Measurements from ENCODE around the gene MEF2D.

MEF2D gene

DNA sequence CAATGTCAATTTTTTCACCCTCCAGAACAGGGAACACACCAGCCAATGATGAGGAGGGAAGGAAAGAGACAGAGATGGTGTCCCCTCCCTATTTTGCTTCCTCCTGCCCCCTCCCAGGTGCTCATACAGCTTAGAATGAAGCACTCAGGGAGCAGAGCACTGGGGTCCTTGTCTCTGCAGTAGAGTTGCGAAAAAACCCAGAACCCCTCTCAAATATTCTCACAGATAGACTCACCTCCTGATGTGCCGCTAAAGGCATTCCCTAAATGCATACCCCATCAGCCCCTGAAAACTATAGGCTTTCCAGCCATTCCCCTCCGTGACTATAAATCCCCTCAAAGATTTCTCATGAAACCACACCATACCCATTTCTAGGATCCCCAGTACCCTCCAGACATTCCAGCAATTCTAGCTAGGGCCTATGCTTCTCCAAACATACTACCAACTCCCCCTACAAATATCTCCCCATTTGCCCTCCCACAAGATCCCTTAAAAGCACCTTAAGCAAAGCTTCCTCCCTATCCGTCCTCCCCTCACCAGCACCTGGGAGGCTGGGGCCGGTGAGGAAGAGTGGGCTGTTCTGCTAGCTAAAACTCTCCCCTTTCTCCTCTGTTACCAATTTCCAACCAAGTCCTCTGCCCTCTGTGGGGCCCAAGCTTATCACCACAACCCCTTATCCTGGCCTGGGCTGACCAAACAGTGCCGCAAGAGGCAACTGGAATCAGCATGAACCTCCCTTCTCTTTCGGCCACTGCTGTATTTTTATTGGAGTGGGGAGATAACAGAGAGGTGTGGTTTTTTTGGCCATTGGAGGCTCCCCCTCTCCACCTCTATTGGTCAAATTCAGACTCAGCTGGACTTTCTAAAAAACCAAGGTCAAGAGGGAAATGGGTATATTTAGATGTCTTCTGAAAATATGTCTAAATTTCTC lies 76.9 kb downstream of the MEF2D start:
- DNase-seq: no peak

DNA sequence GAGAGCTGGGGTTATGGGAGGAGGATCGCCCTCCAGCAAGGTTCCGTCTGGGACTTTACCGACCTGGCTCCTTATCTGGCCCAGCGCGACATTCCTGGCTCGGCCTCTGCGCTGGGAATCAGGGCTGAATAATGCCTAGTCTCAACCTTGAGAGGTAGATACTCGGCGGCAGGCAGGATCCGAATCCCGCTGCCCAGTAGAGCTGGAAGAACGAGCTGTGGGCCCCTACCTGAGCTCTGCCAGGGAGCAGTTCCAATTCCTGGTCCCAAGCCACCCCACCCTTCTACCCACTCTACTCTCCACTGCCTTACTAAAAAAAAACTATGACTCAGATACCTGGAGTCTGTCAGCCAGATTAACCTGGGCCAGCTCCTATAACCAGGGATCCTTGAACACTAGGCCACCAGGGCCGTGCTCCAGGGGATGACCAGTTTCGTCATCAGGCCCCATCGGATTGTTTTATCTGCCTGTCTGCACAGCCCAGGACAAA lies 77.9 kb downstream of the MEF2D start:
- DNase-seq: no peak

DNA sequence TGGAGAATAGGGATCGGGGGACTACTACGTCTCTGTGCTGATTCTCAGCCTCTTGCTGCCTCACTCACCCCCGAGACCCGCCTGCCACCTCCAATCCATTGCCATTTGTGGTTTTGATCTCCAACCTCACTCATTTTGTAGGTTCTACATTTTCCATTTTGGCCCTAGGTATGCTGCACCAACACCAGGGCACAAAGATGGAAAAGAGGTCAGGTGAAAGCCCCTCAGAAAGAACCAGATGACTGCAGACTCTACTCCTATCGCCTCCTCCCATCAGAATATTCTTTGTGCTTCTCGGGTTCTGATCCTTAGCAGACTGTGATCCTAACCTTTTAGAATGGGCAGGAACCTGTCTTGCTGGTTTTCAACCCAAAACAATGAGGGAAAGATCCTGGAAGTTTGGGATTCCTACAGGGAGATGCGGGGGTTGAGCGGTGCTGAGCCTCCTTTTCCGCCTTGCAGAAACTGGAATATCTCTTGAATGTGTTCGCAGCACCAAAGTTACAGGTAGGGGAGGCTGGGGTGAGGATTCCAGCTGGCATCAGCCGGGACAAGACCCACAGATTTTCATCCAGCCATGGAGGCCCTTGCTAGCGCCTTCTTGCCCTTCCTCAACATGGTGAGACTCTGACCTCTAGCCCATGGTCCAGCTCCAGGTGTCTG lies 78.5 kb downstream of the MEF2D start:
- no peak for DNase-seq

DNA sequence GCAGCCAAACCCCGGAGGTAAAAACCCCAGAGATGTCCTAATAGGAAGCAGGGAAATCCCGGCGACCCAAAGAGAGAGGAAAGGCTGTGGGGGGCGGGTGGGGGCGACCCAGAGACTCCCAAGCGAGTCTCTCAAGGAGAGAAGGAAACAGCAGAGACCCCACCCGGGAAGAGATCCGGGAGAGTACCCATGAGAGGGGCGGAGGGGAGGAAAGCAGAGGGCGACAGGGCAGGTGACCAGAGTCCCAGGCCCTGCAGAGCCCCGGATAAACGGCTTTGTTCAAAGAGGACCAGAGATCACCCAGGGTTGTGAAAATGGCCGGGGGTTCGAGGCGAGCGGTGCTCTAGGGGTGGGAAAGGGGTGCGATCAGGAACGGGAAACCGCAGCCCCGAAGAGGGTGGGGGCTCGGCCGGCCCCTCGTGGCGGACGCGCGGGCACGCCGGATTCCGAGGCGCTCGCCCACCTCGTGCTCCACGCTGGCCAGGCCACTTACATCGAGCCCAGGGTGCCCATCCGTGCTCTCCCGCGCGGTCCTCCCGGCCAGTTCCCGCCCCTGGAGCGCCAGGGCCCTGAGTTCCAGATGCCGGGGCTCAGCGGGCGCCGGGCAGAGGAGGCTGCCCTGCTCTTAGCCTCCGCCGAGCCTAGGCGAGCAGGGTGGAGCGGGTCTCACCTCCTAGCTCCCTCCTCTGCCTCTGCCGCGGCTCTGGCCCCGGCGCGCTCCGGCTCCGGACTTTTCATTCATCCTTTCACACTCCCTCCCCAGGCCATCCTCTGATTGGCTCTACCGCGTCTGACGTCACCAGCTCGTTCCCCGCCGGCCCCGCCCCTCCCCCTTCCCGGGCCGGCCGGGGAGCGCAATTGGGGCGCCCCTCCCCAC lies 79.3 kb downstream of the MEF2D start:
- peak; percentile 25 to 26 for DNase-seq

DNA sequence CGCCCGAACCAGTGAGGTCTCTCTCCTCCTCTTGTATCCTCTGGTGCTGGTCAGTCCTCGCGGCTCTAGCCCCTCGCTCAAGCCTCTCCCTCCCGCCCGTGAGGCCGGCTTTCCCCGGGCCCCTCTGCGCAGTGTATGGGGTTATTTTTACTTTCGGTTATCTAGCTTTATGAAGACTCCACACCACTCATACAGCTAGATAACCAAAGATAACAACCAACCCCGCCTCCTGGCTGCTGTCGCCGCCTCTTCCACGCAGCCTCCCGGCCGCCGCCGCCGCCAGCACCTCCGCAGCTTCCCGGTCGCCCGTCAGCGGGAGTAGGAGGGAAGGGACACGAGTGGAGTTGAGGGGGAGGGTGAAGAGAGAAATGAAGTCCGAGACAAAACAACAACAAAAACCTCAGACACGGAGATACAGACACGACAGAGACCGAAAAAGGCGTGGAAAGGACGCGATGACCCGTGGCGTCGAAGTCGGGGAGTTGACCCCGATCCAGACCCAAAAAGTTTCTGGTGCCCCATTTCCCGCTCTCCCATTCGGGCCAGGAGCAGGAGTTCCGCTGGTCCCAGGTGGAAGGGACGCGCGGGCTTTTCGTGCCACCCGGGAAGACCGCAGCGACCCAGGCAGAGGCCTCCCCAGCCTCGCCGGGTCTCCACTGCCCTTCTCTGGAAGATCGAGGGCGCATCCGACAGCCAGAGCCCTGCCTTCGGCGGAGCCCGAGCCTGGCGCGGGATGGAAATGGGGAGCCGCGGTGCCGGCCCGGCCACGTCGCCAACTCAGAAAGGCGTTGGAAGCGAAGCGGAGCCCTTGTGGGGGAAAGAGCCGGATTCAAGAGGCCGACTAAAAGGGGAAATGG lies 80.1 kb downstream of the MEF2D start:
- peak; percentile 33 to 50 for DNase-seq

DNA sequence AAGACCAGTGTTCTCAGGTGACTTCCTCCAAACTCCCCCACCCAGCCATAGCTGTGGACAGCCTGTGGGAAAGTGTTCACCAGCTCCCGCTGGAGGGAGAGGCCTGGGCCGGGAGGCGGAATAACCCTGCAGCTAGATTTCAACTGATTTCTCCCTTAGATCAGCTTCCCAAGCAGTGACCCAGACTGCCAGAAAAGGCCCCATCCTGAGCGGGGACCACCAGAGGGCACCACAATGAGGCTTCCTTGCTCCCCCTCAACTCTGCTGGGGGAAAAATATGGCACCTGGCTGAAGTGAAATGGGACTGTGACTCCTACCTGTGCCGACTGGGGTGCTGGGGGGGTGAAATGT lies 80.7 kb downstream of the MEF2D start:
- no peak for DNase-seq

DNA sequence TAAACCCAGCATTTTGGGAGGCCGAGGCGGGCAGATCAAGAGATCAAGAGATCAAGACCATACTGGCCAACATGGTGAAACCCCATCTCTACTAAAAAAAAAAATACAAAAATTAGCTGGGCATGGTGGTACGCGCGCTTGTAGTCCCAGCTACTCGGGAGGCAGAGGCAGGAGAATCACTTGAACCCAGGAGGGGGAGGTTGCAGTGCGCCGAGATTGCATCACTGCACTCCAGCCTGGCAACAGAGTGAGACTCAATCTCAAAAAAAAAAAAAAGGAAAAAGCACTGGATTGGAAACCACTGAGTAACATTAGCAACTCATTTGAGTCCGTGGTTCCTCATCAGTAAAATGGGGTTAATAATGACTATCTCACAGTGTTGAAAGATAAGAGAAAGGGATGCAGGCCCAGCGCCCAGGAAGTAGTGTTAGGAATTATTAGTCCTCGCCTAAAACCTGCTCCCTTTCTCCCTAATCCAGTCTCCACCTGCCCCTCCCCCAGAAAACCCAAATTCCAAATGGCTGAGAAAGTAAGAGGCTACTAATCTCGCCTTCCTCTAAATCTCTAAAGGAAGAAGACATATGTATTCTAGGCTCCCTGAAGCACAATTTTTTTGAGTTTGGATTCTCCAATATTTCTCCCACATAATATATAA lies 82.0 kb downstream of the MEF2D start:
- DNase-seq: no peak

DNA sequence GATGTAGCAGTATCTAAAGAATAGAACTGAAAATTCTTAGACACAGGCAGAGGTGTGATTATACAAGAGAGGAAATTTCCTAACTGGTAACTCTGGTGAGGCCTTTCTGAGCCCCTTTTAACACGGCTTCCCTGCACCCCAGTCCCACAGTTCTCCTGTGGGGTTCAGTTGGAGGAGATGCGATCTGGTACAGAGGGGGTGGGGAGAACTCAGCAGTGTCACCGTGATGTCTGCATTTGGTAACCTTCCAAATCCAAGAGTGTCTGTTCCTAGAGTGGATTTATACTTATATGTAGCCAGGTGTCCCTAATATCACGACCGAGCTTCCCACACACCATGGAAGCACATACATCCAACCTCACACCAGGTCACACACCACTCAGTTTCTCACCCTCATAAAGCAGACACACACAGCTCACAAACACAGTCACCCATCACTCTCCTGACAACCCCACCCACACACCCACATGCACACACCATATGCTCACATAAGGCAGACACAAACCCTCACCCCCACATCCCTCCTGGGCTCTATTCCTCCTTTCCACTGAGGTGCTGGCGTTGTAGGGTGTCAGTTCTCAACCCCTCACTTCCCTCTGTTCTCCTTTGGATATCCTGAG lies 83.1 kb downstream of the MEF2D start:
- no peak for DNase-seq

DNA sequence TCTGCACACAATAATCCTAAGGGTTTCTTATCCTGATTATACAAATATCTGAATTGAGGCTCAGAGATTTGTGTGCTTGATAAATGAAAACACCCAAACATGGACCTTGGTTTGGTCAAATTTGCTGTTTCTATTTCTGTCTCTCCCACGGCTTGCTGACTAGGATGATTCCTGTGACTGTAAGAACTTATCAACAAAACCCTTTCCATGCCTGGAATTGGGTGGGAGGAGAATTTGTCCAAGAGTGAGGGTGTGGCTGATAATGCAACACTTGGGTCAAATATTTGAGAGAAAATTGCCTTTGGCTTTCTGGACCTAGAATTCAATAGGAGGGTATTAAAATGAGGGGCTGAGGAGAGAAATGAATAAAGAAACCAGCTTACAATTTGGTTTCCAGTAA lies 83.6 kb downstream of the MEF2D start:
- DNase-seq: no peak

DNA sequence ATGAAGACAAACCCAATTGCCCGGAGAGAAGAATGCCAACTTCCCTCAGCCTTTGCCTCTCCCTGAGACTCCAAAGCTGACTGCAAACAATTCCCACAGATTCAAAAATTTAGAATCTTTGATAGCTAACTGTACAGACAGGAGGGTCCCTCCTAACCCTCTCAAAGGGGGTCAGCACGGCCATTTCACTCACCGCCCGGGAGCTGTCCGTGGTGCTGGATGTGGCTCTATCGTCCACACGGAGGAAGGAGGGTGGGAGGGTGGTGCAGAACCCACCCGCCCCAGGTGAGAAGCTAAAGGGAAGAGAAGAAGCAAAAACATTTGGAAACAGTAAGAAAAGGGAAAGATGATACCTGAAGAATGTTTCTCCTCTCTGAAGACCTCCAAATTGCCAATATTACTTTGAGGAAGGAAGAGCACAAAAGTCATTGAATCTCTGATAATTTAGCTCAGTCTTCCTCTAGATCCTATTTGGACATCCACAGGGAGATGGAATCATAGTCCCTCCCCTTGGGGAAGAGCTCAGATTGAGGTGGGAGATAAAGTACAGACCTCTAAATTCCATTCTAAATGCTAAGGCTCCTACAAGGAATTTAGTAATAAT lies 86.0 kb downstream of the MEF2D start:
- no peak for DNase-seq
